NCI-H345 (cell line): ENCODE measurements around the gene PLPPR5.
"Not testable (repeated sequence)": the region's sequence is repeated elsewhere in the genome, so short reads cannot be mapped to it uniquely, and the experiment has no call there.

Experiments
- DNase-seq: peaks from one replicate; lab custom pipeline; 2025; lab: John Stamatoyannopoulos, UW

The PLPPR5 gene

GRCh38 chr1:99004861-99005442, at the start of gene PLPPR5:
Gene PLPPR5, minus strand, starts transcription at chr1:99004861. Its CDS starts 190 bp downstream, at chr1:99004671.
- DNase-seq = no peak

GRCh38 chr1:99051611-99052283, 47.1 kb upstream of the PLPPR5 start:
- DNase-seq = no peak

DNA sequence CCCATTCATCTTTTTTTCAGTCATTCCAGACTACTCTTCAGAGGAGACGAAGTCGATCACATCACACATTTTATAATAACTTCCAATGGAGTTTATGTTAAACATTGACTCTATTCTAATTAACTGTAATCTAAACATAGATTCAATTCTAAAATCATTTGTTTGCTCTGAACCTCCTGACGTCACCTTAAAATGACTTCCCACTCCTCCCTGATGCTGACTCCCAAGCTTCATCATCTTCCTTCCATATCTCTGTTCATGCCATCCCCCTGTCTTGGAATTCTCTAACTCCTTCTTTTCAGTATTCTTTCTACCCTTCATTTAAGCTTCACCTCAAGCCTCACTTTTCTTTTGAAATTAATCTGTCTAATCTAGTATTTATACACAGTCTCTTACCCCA, 45.1 kb upstream of the PLPPR5 start:
- DNase-seq = no peak

DNA sequence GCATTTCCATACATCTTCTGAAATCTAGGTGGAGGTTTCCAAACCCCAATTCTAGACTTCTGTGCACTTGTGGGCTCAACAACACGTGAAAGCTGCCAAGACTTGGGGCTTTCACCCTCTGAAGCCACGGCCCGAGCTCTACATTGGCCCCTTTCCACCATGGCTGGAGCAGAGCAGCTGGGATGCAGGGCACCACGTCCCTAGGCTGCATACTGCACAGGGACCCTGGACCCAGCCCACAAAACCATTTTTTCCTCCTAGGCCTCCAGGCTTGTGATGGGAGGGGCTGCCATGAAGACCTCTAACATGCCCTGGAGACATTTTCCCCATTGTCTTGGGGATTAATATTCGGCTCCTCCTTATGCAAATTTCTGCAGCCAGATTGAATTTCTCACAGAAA, 32.1 kb upstream of the PLPPR5 start:
- not testable (repeated sequence) for DNase-seq

GRCh38 chr1:99018313-99018712, 13.7 kb upstream of the PLPPR5 start:
- DNase-seq = no peak

- no peak for DNase-seq
Observed at GRCh38 chr1:99017655-99018054, 13.0 kb upstream of the PLPPR5 start.

- DNase-seq = no peak
Observed at GRCh38 chr1:99010679-99011078, 6.0 kb upstream of the PLPPR5 start.

GRCh38 chr1:99007366-99007765, 2.7 kb upstream of the PLPPR5 start:
- DNase-seq = no peak

- no peak for DNase-seq
Observed at GRCh38 chr1:99005537-99005942, 879 bp upstream of the PLPPR5 start.

- DNase-seq = peak; percentile 9
Observed at GRCh38 chr1:99004254-99004860, 304 bp downstream of the PLPPR5 start.

DNA sequence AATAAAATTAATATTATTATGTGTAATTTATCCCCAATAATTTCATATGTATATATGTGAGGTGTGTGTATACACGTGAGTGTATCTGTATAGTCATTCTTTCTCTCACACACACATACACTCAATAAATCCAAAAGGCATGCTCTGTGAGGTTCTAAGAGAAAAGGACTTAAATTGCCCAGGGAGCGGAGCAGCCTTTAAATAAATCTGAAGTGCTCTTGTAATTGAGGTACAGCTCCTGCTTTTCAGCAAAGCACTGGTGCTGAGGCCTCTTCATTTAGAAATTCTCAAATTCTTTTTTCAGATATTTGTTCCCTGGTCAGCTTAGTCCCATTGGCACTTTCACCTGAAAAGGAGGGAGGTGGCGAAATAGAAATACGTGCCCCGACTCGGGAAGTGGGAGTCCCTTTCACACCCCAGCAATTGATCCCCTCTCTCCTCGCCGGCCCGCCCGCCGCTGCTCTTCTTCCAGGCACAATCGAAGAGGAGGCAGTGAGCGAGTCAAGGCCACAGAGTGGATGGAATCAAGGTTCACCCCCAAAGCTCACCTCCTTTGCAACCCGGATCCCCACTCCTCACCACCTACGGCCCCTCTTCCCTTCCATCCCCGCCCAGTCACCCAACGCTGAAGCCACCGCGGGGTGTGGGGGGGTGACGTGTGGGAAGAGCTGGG, 944 bp downstream of the PLPPR5 start:
- DNase-seq = no peak

DNA sequence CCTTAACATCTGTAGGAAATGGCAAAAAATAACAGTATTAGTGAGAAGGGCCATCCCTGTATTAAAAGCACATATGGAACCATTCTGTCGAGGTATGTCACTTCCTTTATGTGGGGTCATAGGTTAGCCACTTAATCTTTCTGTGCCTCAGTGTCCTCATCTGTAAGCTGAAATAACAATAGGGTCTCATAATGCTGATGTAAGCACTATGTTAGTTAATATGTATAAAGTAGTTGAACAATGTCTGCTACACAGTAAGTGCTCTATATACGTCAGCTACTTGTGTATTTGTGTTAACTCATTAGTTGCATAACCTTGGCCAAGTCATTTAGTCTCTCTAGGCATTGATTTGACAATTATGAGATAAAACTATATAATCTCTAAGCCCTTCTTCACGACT, 11.8 kb downstream of the PLPPR5 start:
- DNase-seq = no peak

DNA sequence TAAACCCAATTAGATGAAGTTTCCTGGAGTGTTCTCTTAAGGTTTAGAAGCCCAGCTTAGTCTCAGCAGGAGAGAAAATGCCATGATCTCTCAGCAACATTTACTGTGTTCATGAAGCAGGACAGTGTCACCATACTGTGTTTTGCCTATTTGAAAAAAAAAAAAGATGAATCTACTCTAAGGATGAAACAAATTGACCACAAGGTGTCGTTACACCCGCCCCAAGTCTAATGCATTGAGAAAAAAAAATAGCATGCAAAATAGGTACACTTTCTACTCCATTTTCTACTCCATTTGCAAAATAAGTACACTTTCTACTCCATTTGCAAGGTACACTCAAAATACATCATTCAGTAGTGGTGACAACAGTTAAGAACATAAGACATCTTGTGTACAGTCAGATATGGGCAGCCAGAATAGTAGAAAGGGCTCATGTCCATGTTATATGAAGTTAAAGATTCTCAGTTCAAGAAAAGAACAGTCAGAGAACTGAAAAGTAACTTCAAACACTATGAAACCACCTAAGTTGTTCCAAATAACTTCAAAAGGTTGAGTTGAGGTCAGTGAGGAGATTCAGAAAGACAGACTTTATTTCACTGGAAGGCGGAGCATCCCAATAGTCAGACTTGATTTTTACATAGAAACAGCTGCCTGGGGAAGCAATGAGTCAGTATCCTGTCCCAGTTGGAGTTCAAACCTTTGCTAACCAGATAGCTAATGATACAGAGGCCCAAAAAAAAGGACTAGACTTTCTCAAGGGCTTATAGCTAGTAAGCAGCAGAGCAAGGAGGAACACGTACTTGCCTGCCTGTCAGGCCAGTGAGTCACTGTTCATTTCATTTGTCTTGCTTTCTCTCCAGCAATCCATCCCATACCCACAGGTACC, 13.3 kb downstream of the PLPPR5 start:
- no peak for DNase-seq

- no peak for DNase-seq
Observed at GRCh38 chr1:98989556-98989907, 15.1 kb downstream of the PLPPR5 start.

DNA sequence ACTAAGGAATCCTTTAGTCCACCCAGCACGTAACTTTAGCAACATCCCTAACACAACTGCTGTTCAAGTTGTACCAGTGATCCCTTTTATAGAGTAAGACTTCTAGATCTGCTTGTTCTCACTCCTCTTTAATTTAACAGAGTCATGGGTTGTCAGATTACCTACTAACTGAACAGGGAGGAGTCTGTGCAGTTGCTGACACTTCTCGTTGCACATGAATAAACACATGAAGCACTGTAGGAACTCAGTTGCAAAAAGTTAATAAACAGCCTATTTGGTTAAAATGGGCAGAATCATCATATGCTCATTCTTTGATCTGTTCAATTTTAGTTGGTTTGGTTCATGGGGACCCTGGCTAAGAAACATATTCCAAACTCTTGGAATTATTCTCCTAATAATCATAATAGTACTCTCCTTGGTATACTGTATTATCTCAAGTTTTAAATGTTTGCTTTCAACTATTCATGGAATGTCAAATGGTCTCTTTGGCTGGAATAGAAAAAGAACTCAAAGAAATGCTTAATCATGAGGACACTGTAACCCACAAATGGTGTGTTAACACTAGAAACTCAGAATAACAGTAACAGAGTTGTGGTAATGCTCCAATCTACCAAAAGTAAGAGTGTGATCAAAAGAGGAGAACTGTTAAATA, 15.6 kb downstream of the PLPPR5 start:
- no peak for DNase-seq

DNA sequence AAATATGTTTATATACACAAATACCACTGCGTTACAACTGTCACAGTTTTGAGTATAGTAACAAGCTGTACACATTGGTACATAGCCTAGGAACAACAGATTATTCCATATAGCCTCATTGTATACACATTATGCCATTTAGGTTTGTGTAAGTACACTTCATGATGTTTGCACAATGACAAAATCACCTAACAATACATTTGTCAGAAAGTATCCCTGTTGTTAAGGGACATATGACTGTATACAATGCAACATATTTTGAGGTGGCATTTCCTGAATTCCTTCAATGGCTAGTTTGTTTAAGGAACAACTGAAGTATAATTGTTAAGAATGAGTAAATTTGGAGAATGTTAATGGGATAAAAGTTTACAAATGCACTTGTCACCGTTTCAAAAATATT, 19.0 kb downstream of the PLPPR5 start:
- DNase-seq = no peak

GRCh38 chr1:98981917-98982513, 22.6 kb downstream of the PLPPR5 start:
- DNase-seq = no peak

- DNase-seq = no peak
Observed at GRCh38 chr1:98979463-98979862, 25.2 kb downstream of the PLPPR5 start.

DNA sequence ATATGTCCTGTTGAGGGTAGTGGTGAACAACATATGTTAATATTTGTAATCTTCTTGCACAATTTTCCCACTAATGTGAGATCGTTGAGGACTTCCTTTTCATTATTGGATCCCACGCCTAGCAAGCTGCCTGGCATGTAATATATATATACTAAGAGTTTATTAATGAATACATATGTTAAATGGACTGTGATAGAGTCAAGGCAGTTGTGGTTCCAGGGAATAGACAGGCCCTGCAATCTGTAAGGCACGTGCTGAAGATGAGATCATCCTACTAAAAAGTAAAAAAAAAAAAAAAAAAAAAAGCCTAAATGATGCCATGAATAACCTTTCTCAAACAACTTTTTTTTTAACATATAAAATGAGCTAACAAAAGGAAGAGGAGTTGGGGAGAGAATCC, 28.9 kb downstream of the PLPPR5 start:
- no peak for DNase-seq

GRCh38 chr1:98975113-98975512, 29.5 kb downstream of the PLPPR5 start:
- DNase-seq = no peak

- no peak for DNase-seq
Observed at GRCh38 chr1:98969798-98970490, 34.7 kb downstream of the PLPPR5 start.
